ENCODE results near the gene SLC39A11. TPM values are rescaled to one million over a fixed set of nuclear protein-coding genes. Genes with fewer than 3 reads are reported as not detected.
"Not testable (repeated sequence)": the region's sequence is repeated elsewhere in the genome, so short reads cannot be mapped to it uniquely, and the experiment has no call there.

The SLC39A11 gene
- total and polyA plus RNA-seq, 2 of the 13 experiments (the other 11 are each of a cell fraction or from before 2014, with no cell fraction given): 17.2 to 31.5 TPM

GRCh38 chr17:72763981-72764380 is 328.5 kb downstream of the SLC39A11 start:
- H3K4me1 ChIP-seq (ENCODE audit: insufficient read depth, low read length): peaks cover 10% of the 10 kb centered on the region; the same call in 1 of the 2 replicates
- DNase-seq (ENCODE audit: low spot score): no peak
- intact Hi-C loops (cut with micrococcal nuclease; ENCODE audit: unreplicated experiment) (no loop called here), in situ Hi-C loops (cut with HindIII; ENCODE audit: extremely low pct_ligation_motif_present, low pct_unique_long_range_greater_than_20kb) (no loop called here)
- H3K4me3 ChIP-seq (replicated peaks in 1 of 3; ENCODE audit: insufficient read depth in 1 of 3, low read depth in 2 of 3, low read length in 3 of 3): no peak overlapping the region
- no peak for ATAC-seq
- POLR2A ChIA-PET: no interaction called here
- WGBS (ENCODE audit: low lambda C conversion rate): 82% methylated on average over 5 of the region's 5 CpGs
- peaks cover 8% of the 10 kb centered on the region; the same call in 1 of the 2 replicates for H3K9me3 ChIP-seq (ENCODE audit: low read length)
- no peak overlapping the region for H3K4me2 ChIP-seq (ENCODE audit: low read depth, low read length)
- H3K36me3 ChIP-seq (replicated peaks in 1 of 2; ENCODE audit: control insufficient read depth in 1 of 2, insufficient read depth in 2 of 2, low read length in 2 of 2): no peaks in the 10 kb centered on the region
- H2AFZ ChIP-seq (ENCODE audit: low read length): no peak overlapping the region
- CTCF ChIA-PET (ENCODE audit: low intra/inter-chr PET ratio, low total read pairs): no interaction called here
- H3K9ac ChIP-seq (ENCODE audit: insufficient read depth, low read depth, low read length): no peak overlapping the region
- no peaks in the 10 kb centered on the region for H4K20me1 ChIP-seq (ENCODE audit: insufficient read depth, low read length)
- H3K27me3 ChIP-seq (ENCODE audit: control insufficient read depth in 1 of 2, insufficient read depth in 2 of 2, low read length in 2 of 2): no peaks in the 10 kb centered on the region
- TF ChIP-seq TMF1 (CRISPR knock-in tag; IDR thresholded peaks at IDR 0.05; ENCODE audit: low read depth): no peak
- H3K79me2 ChIP-seq (ENCODE audit: insufficient read depth, low read length): no peaks in the 10 kb centered on the region
- BruUV-seq (replicated peaks): no TSS peak
- no peak for FAIRE-seq
- no peak overlapping the region for H3K27ac ChIP-seq (ENCODE audit: extremely low read length, insufficient read depth, low read length)

DNA sequence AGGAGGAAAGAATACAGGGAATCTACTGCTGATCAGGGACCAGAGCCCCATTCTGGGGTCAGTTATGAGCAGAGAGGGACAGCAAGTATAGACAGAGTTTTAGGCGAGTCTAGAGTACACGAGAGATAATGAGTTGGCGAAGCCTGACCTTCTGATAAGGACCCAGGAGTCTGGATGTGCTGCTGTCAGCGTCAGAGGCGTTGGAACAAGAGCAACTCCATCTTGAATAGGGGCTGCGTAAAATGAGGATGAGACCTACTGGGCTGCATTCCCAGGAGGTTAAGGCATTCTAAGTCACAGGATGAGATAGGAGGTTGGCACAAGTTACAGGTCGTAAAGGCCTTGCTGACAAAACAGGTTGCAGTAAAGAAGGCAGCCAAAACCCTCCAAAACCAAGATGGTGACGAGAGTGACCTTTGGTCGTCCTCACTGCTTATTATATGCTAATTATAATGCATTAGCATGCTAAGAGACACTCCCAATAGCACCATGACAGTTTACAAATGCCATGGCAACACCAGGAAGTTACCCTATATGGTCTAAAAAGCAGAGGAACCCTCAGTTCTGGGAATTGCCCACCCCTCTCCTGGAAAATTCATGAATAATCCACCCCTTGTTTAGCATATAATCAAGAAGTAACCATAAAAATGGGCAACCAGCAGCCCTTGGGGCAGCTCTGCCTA is 330.5 kb downstream of the SLC39A11 start:
- H3K4me3 ChIP-seq (replicated peaks in 1 of 3; ENCODE audit: insufficient read depth in 1 of 3, low read depth in 2 of 3, low read length in 3 of 3); H3K9me3 ChIP-seq (ENCODE audit: low read length); intact Hi-C loops (cut with micrococcal nuclease; ENCODE audit: unreplicated experiment); H3K4me1 ChIP-seq (ENCODE audit: insufficient read depth, low read length); H3K9ac ChIP-seq (ENCODE audit: insufficient read depth, low read depth, low read length); DNase-seq (ENCODE audit: low spot score); H3K27me3 ChIP-seq (ENCODE audit: control insufficient read depth in 1 of 2, insufficient read depth in 2 of 2, low read length in 2 of 2); CTCF ChIA-PET (ENCODE audit: low intra/inter-chr PET ratio, low total read pairs); BruUV-seq (replicated peaks); H3K27ac ChIP-seq (ENCODE audit: extremely low read length, insufficient read depth, low read length); H2AFZ ChIP-seq (ENCODE audit: low read length); H3K79me2 ChIP-seq (ENCODE audit: insufficient read depth, low read length); in situ Hi-C loops (cut with HindIII; ENCODE audit: extremely low pct_ligation_motif_present, low pct_unique_long_range_greater_than_20kb); ATAC-seq; H3K4me2 ChIP-seq (ENCODE audit: low read depth, low read length); POLR2A ChIA-PET; FAIRE-seq; H4K20me1 ChIP-seq (ENCODE audit: insufficient read depth, low read length); H3K36me3 ChIP-seq (replicated peaks in 1 of 2; ENCODE audit: control insufficient read depth in 1 of 2, insufficient read depth in 2 of 2, low read length in 2 of 2): not testable (repeated sequence)
- WGBS (ENCODE audit: low lambda C conversion rate): 87% methylated on average over 9 of the region's 9 CpGs

- ATAC-seq: no peak
- DNase-seq (ENCODE audit: low spot score): no peak
- WGBS (ENCODE audit: low lambda C conversion rate): 77% methylated on average over 3 of the region's 3 CpGs
- Histone ChIP-seq H2AFZ (ENCODE audit: low read length) (no peak overlapping the region), H3K27me3 (ENCODE audit: control insufficient read depth in 1 of 2, insufficient read depth in 2 of 2, low read length in 2 of 2) (no peaks in the 10 kb centered on the region), H3K4me3 (replicated peaks in 1 of 3; ENCODE audit: insufficient read depth in 1 of 3, low read depth in 2 of 3, low read length in 3 of 3) (no peak overlapping the region), H3K27ac (ENCODE audit: extremely low read length, insufficient read depth, low read length) (no peak overlapping the region), H4K20me1 (ENCODE audit: insufficient read depth, low read length) (no peaks in the 10 kb centered on the region), H3K9ac (ENCODE audit: insufficient read depth, low read depth, low read length) (no peak overlapping the region), H3K4me1 (ENCODE audit: insufficient read depth, low read length) (no peaks in the 10 kb centered on the region), H3K4me2 (ENCODE audit: low read depth, low read length) (no peak overlapping the region), H3K36me3 (replicated peaks in 1 of 2; ENCODE audit: control insufficient read depth in 1 of 2, insufficient read depth in 2 of 2, low read length in 2 of 2) (no peaks in the 10 kb centered on the region), H3K9me3 (ENCODE audit: low read length) (no peaks in the 10 kb centered on the region), H3K79me2 (ENCODE audit: insufficient read depth, low read length) (no peaks in the 10 kb centered on the region)
- TF ChIP-seq RXRA (CRISPR knock-in tag; IDR thresholded peaks at IDR 0.05) (no peak), ZSCAN12 (CRISPR knock-in tag; IDR thresholded peaks at IDR 0.05) (no peak), TEF (CRISPR knock-in tag; IDR thresholded peaks at IDR 0.05) (no peak)
- ChIA-PET CTCF (ENCODE audit: low intra/inter-chr PET ratio, low total read pairs) (no interaction called here), POLR2A (no interaction called here)
- FAIRE-seq: no peak
- BruUV-seq (replicated peaks): no TSS peak
- in situ Hi-C loops (cut with HindIII; ENCODE audit: extremely low pct_ligation_motif_present, low pct_unique_long_range_greater_than_20kb): no loop called here
- intact Hi-C loops (cut with micrococcal nuclease; ENCODE audit: unreplicated experiment): no loop called here
Measured at GRCh38 chr17:72761431-72761830, 331.1 kb downstream of the SLC39A11 start.

Measured in HepG2 (cell line).